NCI-H128 (cell line): ENCODE results near the gene INPP5A.
"Not testable (repeated sequence)": the region's sequence is repeated elsewhere in the genome, so short reads cannot be mapped to it uniquely, and the experiment has no call there.

Source experiments
- DNase-seq: peaks from one replicate; lab custom pipeline; 2025; ENCODE audit not compliant: unreplicated experiment; lab: John Stamatoyannopoulos, UW

The INPP5A gene

DNA sequence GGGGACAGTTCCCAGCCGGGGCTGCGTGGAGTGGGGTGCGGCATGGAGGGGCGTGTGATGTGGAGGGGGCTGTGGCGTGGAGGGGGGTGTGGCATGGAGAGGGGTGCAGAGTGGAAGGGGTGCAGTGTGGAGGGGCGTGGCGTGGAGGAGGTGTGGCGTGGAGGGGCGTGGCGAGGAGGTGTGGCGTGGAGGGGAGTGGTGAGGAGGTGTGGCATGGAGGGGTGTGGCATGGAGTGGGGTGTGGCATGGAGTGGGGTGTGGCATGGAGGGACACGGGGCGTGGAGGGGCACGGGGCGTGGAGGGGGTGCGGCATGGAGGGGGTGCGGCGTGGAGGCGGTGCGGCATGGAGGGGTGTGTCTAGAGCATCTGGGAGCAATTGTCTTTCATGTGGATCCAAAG lies 214.8 kb downstream of the INPP5A start:
- DNase-seq = no peak

DNA sequence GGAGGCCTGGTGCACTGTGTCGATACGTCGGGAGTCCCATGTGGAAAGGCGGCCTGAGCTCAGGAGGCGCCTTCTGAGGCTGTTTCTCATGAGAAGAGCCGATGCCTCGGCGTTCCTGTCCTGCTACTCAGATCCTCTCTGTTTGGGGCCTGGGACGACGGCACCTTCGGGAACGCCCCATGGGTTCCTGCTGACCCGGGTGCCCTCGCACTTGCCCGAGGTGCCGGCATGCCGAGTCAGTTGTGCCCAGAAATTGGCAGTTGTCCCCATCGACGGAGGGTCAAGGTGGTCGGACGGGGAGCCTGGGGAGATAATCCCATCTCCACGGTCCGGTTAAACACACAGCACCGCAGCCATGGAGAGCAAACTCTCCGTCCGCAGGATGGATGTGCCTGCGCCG lies 215.4 kb downstream of the INPP5A start:
- DNase-seq = no peak

DNA sequence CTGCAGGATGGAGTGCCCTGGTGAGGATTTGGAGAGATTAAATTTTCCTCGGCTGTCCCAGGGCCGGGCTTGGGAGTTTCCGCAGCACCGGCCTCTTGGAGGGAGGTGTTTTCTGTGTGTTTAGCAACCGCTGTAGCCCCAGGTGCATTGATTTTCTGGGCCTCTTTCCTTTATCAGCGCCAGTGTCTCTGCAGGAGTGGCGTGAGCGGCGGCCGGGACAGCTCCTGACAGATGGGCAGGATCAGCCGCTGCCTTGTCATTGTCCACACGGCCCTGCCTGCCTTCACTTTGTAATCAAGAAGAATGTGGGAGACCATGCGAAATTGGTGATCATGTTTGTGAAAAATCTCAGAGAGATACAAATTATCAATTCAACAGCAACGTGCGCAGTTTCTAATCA lies 216.0 kb downstream of the INPP5A start:
- DNase-seq = no peak

DNA sequence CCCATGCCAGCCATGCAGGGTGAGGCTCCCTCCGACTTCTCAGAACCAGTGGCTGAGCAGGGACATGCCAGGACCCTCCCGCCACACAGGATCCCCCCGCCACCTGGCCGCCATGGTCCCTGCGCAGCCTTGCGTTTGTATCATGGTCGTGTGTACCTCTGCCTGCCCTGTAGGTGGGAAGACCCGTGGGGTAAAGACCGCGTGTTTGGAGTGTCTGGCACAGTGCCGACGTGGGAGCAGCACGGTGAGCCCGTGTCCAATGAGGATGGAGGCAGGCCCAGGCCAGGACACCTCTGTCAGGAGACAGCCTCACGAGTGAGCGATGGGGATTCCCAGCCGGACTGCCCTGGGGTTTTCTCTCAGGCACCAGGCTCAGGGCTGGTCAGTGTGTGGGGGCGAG lies 216.5 kb downstream of the INPP5A start:
- DNase-seq = no peak

DNA sequence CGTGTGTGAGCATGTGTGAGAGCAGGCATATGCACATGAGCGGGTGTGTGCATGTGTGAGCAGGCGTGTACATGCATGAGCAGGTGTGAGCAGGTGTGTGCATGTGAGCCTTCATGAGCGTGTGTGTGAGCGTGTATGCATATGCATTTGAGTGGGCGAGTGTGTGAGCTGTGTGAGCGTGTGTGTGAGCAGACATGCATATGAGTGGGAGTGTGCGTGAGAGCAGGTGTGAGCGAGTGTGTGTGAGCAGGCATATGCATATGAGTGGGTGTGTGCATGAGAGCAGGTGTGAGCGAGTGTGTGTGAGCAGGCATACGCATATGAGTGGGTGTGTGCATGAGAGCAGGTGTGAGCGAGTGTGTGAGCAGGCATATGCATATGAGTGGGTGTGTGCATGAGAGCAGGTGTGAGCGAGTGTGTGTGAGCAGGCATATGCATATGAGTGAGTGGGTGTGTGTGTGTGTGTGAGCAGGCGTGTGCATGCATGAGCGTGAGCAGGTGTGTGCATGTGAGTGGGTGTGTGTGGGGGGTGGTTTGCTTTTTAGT lies 217.7 kb downstream of the INPP5A start:
- DNase-seq = no peak

DNA sequence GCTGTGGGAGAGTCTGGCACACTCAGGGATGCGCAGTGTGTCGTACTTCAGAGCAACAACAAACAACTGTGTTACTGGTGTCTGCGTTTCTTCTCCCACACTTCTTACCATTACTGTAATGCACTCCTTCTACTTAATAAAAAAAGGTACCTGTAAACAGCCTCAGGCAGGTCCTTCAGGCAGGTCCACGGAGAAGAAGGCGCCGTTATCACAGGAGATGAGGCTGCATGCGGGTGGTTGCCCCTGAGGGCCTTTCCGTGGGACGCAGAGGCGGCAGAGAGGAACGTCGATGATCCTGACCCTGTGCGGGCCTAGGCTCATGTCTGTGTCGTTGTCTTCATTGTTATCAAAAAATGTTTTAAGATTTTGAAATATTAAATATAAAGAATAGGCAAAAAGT lies 219.0 kb downstream of the INPP5A start:
- no peak for DNase-seq

DNA sequence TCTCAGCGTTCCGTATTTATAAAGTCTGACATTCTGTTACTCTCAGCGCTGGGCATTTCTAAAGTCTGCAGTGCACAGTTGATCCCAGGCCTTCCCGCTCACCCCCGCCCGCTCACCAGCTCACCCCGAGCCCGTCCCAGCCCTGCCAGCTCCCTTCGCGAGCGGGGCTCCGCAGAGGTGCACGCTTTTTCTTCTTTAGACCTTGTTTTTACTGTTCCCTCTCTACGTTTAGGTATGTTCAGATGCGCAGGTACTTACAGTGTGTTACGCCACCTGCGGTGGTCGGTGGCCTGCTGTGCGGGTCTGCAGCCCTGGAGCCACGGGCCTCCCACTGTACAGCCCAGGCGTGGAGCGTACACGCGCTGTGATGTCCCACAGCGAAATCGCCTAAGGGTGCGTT lies 219.6 kb downstream of the INPP5A start:
- no peak for DNase-seq

DNA sequence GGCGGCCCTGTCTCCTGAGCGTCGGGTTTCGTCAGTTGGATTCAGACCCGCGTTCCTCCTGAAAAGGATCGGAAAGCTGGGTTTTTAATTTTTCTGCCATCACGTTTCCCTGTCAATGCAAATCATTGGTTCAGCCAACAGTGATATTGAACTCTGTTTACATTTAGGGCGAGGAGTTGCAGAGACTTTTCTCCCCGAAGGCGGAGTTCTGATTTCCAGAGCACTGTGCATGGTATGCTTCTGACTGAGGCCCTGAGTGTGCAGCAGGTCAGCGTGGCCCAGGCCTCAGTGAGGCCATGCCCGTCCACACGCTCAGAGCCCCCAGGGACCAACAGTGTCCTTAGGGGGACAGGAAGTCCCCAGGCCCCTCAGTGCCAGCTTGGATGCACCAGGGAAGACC lies 221.3 kb downstream of the INPP5A start:
- DNase-seq = no peak

DNA sequence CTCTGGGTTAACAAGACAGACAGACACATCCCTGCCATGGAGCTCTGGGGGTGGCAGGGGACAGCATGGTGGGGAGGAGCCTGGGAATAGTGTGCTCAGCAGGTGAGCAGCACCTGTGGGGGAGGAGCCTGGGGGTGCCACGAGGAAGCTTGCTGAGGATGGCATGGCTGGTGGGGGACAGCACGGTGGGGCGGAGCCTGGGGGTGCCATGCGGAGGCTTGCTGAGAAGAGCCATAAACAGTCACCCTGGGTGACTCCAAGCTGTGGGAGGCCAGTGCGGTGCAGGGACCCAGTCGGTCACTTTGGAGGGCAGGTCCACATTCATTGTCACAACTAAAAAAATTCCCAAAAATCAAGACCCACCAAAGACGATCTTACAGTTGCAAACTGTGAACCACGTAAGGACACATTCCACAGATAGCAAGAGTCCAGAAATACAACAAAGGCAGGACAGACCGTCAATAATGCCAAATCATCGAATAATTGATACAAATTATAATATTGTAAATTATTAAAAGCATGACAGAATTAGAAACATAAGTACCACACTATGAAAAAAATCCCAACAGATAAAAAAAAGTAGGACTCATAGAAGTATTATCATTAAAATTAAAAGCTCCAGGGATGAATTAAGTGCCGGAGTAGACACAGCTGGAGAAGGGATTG lies 223.9 kb downstream of the INPP5A start:
- no peak for DNase-seq

DNA sequence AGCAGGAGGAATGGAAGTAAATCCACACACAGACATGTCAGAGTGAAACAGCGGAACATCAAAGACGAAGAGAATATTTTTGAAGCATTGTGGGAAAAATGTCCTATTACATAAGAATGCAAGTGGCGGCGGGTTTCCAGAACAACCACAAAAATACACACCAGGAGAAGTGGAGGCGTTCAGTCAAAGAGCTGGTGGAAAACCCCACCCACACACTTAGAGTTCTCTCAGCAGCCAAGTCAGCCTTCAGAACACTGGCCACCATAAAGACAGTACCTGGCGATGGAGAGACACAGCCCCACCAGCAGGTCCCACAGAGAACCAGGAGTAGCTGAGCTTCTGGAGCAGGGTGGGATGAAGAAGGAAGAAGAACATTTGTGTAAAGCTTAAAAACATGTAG lies 224.7 kb downstream of the INPP5A start:
- no peak for DNase-seq

DNA sequence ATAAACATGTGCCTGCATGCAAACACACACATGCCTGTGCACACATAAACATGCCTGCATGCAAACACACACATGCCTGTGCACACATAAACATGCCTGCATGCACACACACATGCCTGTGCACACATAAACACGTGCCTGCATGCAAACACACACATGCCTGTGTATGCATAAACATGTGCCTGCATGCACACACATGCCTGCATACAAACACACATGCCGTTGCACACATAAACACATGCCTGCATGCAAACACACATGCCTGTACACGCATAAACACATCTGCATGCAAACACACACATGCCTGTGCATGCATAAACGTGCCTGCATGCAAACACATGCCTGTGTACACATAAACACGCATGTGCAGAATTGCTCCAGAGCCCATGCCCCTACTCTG lies 226.0 kb downstream of the INPP5A start:
- DNase-seq = no peak

DNA sequence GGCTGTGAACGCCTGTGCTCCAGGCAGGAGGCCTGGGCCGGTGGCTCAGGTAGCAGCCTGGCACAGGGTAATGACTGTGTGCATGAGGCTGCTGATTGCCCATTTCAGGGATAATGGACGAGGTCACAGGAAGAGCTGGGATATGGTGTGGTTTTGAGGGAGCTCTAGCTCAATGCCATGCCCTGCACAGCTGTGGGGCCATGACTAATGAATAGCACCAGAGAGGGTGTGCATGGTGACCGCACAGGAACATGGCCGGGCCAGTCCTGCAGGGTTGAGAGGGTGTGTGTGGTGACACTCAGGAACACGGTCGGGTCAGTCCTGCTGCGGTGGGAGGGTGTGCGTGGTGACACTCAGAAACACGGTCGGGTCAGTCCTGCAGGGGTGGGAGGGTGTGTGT lies 226.5 kb downstream of the INPP5A start:
- DNase-seq = no peak

DNA sequence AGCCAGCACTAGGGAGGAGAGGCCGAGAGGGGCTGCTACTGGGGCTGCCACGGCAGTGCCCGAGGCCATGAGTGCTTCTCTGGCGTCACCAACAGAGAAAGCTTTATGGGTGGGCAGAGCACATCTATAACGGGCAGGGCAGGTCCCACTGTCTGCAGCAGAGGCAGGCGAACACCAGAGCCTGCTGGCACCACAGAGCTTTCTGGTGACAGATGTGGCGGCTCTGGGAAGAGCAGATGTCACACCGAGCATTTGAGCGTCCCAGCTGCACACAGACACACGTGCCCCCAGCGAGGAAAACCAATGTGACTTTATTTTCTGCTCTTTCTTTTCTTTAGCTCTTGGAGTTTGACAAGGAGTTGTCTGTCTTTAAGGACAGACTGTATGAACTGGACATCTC lies 227.8 kb downstream of the INPP5A start:
- DNase-seq = no peak

DNA sequence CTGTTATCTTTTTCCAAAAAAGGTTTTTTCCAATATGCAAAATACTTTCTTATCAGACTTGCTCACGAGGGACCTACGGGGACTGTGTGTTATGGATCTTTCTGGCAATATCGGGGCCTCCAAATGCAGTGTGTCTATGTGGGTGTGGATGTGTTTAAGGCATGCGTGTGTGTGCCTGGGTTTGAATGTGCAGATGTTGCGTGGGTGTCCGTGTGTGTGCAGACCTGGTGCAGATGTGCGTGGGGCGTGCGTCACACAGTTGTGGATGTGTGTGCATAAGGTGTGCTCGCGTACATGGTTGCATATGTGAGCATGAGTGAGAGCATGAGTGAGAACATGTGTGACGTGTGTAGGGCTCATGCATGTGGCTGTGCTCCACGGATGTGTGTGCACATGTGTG lies 228.7 kb downstream of the INPP5A start:
- DNase-seq = no peak

DNA sequence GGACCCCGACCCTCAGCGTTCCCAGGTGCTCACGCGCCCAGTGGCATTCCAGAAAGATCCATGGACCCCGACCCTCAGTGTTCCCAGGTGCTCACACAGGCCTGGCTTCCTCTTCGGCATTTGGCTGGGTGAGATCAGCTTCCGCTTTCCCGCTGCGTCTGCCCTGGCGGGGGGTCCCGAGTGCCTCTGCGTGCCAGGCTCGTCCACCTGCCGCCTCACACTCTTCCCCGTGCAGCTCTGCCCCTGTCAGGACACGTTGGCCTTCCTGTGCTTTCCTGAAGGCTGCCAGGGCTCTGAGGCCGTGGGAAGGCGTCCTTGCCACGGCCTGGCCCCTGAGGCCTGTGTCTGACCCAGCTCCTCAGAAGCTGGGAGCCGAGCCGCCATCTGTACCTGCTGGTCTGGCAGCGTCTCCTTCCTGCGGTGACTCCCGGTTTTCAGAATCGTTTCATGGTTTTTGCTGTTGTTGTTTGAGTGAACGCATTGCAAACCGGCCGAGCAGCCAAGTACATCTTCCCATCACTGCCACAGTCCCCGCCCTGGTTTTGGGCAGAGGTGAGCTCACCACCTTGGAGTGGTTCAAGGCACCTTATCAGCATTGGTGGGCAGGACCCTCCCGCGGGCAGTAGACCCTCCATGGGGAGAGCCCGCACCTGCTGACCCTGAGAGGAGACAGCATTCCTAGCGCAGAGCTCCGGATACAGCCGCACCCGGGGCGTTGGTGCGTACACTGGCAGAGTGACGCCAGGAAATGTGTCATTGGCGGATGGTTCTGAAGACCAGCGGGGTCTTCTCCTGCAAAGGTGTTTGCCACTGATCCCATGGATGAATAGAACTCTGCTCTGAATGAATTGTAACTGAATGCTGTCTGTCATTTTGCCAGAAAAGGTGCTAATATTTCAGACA lies 231.0 kb downstream of the INPP5A start:
- no peak for DNase-seq

DNA sequence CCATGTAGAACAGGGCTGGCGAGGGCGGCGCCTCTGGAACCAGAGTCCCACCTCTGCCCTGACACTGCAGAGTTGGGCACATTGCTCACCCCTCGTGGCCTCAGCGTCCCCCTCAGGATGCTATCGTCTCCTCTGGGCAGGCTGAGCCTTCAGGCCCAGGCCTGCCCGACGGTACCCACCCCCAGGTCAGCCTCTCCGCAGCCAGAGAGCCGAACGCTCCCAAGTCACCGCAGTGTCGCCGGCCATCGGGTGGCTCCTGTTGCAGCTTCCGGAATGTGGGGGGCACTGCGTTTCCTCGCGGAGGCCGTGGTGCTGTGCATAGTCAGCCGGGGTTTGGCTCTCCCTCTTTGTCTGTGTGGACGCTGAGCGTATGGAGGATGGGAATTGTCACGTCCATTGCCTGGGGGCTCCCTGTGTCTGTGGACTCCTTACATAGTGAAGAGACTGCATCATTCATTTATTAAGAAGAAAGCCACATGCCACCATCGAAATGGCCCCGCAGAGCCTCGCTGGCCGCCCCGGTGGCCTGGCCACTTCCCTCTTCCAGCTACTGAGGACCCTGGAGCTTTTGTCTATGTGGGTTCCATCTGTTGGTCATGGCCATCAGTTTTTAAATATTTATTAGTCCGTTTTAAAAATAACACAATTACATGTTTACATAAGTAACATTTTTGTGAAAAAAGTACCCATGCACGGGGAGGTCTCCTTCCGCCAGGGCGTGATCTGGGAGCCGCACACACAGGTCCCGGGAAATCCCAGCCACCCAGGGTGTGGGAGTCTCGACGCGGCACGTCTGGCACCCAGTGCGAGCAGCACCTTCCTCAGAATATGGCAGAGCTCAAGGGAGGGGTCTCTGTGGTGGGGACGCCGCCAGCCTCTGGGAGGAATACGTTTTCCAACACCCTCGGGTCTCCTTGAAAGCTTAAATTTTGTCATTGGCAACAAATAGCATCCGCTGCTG lies 232.8 kb downstream of the INPP5A start:
- no peak for DNase-seq

DNA sequence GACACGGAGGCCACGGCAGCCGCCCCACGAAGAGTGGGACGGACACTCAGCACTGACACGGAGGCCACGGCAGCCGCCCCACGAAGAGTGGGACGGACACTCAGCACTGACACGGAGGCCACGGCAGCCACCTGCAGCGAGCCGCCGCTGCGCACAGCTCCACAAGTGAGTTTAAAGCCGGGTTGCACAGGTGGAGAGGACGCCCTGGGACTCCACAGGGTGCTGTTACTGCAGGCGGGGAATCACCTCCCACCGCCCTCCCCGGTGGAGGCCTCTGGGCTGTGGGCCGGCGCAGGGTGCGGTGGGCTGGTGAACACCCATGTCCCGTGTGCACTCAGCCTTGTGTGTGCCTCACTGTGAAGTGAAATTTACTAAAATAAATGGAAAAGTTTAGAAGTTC lies 235.2 kb downstream of the INPP5A start:
- DNase-seq = not testable (repeated sequence)

DNA sequence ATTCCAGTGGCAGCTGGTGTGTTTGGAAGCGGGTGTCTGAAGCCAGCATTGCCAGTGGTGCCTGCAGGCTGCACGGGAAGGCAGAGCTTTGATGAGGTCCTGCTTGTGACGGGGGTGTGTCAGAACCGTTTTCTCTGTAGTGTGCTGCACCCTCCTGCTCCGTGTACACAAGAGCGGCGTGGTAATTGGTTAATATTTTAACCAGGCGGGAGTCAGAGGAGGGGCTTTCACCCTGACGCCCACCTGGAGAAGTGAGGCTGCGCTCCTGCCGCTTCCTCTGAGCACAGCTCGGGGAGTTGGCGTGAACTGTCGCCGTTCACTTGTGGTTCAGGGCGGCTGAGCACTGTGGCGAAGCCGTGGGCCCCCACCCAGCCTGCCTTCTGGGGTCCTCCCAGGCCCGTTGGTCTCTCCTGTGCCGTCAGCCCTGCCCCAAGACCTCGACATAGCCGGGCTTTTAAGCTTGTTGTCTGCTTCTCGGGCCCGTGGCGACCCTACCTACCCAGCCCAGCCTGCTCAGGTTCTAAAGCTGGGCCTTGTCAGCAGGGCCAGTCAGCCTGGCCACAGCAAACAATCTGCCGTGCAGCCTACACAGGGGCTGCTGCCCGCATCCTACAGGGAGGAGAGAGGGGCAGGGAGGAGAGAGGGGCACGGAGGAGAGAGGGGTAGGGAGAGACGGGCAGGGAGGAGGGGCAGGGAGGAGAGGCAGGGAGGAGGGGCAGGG lies 236.8 kb downstream of the INPP5A start:
- no peak for DNase-seq

DNA sequence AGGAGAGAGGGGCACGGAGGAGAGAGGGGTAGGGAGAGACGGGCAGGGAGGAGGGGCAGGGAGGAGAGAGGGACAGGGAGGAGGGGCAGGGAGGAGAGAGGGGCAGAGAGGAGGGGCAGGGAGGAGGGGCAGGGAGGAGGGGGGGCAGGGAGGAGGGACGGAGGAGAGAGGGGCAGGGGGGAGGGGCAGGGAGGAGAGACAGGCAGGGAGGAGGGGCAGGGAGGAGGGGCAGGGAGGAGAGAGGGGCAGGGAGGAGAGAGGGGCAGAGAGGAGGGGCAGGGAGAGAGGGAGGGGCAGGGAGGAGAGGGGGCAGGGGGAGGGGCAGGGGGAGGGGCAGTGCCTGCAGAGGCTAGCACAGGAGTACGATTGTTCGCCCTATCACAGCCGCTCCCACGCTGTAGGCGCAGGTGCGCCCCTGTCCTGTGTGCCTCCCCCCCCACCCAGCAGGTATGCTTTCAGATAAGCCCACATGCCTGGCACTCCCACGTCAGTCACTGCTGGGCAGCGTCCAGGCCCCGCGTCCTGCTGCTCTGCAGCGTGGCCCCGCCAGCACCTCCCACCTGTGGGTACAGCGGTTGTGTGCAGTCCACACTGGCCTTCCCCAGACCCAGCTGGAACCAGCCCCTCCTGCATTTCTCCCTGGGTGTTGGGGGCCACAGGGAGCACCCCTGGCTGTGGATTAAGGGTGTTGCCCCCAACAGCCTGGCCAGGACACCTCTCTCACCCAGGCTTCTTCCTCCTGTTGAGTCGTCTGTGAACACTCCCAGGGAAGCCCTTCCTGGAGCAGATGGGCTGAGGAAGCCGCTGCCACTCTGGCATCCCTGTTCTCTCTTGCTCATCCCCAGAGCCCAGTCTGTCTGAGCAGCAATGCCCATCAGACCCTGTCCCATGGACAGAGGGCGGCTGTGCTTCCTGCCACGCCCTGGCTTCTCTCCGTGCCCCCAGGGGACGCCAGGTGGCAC lies 237.6 kb downstream of the INPP5A start:
- DNase-seq = peak; percentile 36
